Sigmoid colon (tissue), 7 donors: ENCODE measurements around the gene NSFL1C. TPM values are rescaled to one million over a fixed set of nuclear protein-coding genes. Genes with fewer than 3 reads are reported as not detected.

Source experiments
- DNase-seq: peaks from one replicate; pipeline ENCODE4 v3.0.0-alpha.2; 2019
- H3K27ac ChIP-seq, 4 donors: fragments of 200-600 bp; sonication (generic); one replicate each; pipeline ENCODE4 v1.5.1; 2016 to 2019; ENCODE audit warnings: mild to moderate bottlenecking in 1 of 4
- H3K27me3 ChIP-seq, 3 donors: fragments of 200-600 bp; sonication (generic); one replicate each; pipeline ENCODE4 v1.5.1; 2019; ENCODE audit warnings: mild to moderate bottlenecking in 1 of 3
- H3K36me3 ChIP-seq, 4 donors: fragments of 200-600 bp; sonication (generic); one replicate each; pipeline ENCODE4 v1.5.1; 2016 to 2019
- H3K4me1 ChIP-seq, 4 donors: fragments of 200-600 bp; sonication (generic); one replicate each; pipeline ENCODE4 v1.5.1; 2017 to 2019
- H3K4me3 ChIP-seq, 4 donors: fragments of 200-600 bp; sonication (generic); one replicate each; pipeline ENCODE4 v1.5.1; 2017 to 2019; ENCODE audit warnings: mild to moderate bottlenecking in 2 of 4, moderate library complexity in 1 of 4
- H3K9me3 ChIP-seq, 4 donors: fragments of 200-600 bp in 3 of 4; sonication (generic) in 3 of 4; one replicate each; pipeline versions ENCODE4 v1.5.1 to v1.6.1; 2013 to 2019
- EP300 ChIP-seq, 4 donors: sonication (generic); formaldehyde crosslinking; IDR thresholded peaks; one replicate each; pipeline ENCODE4 v1.6.1; 2017; ENCODE audit warnings: antibody characterized with exemption in 4 of 4
- POLR2A ChIP-seq, 2 donors: fragments of 450-650 bp; IDR thresholded peaks; one replicate each; pipeline ENCODE4 v1.6.1; 2016; ENCODE audit warnings: antibody characterized with exemption in 2 of 2, mild to moderate bottlenecking in 2 of 2, moderate library complexity in 2 of 2
- POLR2AphosphoS5 ChIP-seq, 4 donors: sonication (generic); formaldehyde crosslinking; IDR thresholded peaks; one replicate each; pipeline ENCODE4 v1.6.1; 2017; ENCODE audit warnings: antibody characterized with exemption in 4 of 4
- WGBS, 2 donors: extraction: QIAGEN DNeasy Blood & Tissue Kit; methylation state at CpG; one replicate each; pipeline ENCODE4 v1.1.7; 2013; 5-methylcytosine and 5-hydroxymethylcytosine counted together
- intact Hi-C: fragments of 100-400 bp; cut with DNase I; formaldehyde crosslinking; loops from one replicate; pipeline ENCODE4 v1.15.1; 2023
- polyA plus RNA-seq, 3 donors: library from polyadenylated mRNA; stranded (reverse); fragments of 200-250 nt; gene quantifications; one replicate each; pipeline ENCODE4 v1.2.3, GENCODE V29; 2013
- total RNA-seq, 4 donors: library from RNA; depleted of rRNA; stranded (reverse); fragments of >200 nt; gene quantifications; one replicate each; pipeline ENCODE4 v1.1.0, GENCODE V29; 2016
- TF ChIP-seq, protein P1 (sequence below), 4 experiments: fragments of 450-650 bp in 3 of 4; fragments of 200-600 bp in 1 of 4; IDR thresholded peaks; one replicate each; pipeline ENCODE4 v1.5.1; 2016 to 2019; ENCODE audit warnings: antibody characterized with exemption in 4 of 4, mild to moderate bottlenecking in 3 of 4, moderate library complexity in 2 of 4
- donor health status: healthy with polysubstance abuse.
- donor health status: Bipolar disorder and iron deficiency.
- donor health status: healthy.

The NSFL1C gene
- total and polyA plus RNA-seq, 7 donors = 33.5 to 61.9 (median 46.5) TPM

DNA sequence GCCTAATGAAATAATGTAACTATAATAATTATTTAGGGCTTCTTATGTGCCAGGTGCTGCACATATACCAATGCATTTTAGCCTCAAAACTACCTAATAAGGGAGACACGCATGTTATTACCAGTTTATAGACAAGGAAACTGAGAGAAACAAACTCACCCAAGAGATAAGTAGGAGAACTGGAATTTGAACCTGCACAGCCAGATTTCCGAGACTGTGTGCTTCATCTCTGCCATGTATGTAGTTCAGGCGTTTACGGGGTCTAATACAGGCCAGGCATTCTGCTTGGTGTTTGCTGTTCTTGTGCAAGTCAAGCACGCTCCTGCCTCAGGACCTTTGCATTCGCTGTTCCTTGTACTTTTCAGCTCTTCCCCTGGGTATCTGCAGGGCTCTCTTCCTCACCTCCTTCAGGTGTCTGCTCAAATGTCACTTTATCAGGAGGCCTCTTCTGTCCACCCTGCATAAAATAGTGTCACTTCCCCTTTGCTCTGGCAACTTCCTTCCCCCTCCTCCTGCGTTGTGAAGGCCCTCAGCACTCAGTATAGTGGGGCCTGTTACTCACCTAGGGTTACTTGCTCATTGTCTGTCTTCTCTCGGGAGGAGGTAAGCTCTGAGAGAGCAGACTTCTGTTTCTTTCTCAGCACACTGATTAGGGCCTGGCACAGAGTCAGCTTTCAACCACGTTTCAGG lies 6.1 kb upstream of the NSFL1C start:
- intact Hi-C loops = no loop called here
- Histone ChIP-seq H3K27me3 (no peaks in the 10 kb centered on the region), H3K4me1 (peaks cover 0 to 11% (median 10%) of the 10 kb centered on the region in 4 donors), H3K9me3 (no peaks in the 10 kb centered on the region), H3K36me3 (no peaks in the 10 kb centered on the region), H3K27ac (no peak overlapping the region), H3K4me3 (no peak overlapping the region)
- 46 to 63% methylated on average over 9 of the region's 9 CpGs for WGBS, 2 donors
- no peak for TF ChIP-seq EP300 (IDR thresholded peaks at IDR 0.05)
- no peak for TF ChIP-seq POLR2A (IDR thresholded peaks at IDR 0.05)
- TF ChIP-seq, protein P1, sequence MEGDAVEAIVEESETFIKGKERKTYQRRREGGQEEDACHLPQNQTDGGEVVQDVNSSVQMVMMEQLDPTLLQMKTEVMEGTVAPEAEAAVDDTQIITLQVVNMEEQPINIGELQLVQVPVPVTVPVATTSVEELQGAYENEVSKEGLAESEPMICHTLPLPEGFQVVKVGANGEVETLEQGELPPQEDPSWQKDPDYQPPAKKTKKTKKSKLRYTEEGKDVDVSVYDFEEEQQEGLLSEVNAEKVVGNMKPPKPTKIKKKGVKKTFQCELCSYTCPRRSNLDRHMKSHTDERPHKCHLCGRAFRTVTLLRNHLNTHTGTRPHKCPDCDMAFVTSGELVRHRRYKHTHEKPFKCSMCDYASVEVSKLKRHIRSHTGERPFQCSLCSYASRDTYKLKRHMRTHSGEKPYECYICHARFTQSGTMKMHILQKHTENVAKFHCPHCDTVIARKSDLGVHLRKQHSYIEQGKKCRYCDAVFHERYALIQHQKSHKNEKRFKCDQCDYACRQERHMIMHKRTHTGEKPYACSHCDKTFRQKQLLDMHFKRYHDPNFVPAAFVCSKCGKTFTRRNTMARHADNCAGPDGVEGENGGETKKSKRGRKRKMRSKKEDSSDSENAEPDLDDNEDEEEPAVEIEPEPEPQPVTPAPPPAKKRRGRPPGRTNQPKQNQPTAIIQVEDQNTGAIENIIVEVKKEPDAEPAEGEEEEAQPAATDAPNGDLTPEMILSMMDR (IDR thresholded peaks at IDR 0.05) = no peak
- no peak for TF ChIP-seq POLR2AphosphoS5 (IDR thresholded peaks at IDR 0.05)
- no peak for DNase-seq

DNA sequence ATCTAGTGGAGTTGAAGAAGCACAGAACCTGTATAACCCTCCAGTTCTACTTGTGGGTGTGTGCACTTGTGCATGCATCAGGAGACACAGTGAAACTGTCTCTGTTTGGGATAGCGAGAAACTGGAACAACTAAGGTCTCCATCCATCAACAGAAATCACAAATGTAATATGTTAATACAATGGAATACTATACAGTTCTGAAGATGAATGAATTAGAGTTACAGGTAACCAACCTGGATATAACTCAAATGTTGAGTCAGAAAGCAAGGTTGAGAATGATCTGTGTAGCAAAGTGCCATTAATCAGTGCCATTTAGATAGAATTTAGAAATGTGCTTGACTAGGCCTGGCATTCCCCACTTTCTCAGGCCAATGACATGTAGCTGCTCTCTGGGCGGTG lies 4.6 kb upstream of the NSFL1C start:
- H3K9me3 ChIP-seq = no peaks in the 10 kb centered on the region
- intact Hi-C loops = no loop called here
- 96 to 98% methylated on average over 2 of the region's 2 CpGs for WGBS, 2 donors
- no peak for DNase-seq
- H3K27me3 ChIP-seq = no peaks in the 10 kb centered on the region
- H3K4me3 ChIP-seq = no peak overlapping the region
- H3K27ac ChIP-seq = no peak overlapping the region
- TF ChIP-seq POLR2A (IDR thresholded peaks at IDR 0.05) (no peak), POLR2AphosphoS5 (IDR thresholded peaks at IDR 0.05) (no peak), EP300 (IDR thresholded peaks at IDR 0.05) (no peak)
- TF ChIP-seq, protein P1 (IDR thresholded peaks at IDR 0.05) = no peak
- no peaks in the 10 kb centered on the region for H3K36me3 ChIP-seq
- H3K4me1 ChIP-seq = peaks cover 0 to 17% (median 15%) of the 10 kb centered on the region in 4 donors

DNA sequence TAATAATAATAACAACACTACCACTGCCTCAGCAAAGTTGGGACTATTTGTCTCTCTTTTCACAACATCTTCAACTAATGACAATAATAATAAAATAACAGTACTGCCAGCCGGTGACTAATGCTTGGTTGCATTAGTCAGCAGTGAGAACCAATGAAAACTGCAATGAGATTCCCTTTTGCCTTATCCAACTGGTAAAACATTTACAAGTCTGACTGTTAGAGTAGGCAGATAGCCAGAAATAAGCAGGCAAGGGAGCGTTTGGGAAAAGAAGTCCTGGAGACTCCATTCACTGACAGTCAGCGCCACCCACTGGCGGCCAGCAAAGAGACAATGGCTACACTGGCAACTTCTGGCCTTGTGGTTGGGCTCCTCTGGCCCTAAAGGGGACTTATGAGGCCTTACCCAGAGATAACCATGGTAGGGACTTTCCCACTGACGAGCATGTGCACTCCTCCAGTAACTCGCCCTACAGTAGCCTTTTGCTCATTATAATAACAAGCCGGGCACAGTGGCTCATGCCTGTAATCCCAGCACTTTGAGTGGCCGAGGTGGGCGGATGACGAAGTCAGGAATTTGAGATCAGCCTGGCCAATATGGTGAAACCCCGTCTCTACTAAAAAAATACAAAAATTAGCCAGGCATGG lies 3.4 kb upstream of the NSFL1C start:
- peak overlapping the region in 3 of 4 donors; percentile 17 to 66 (median 38) for H3K27ac ChIP-seq
- no peak for TF ChIP-seq POLR2A (IDR thresholded peaks at IDR 0.05)
- TF ChIP-seq POLR2AphosphoS5 (IDR thresholded peaks at IDR 0.05) = peak in 2 of 4 donors; percentile 15 to 30
- TF ChIP-seq, protein P1 (IDR thresholded peaks at IDR 0.05) = peak in 3 of 4 experiments; percentile 47 to 50 (median 49)
- TF ChIP-seq EP300 (IDR thresholded peaks at IDR 0.05) = no peak
- H3K4me1 ChIP-seq = peaks cover 0 to 28% (median 26%) of the 10 kb centered on the region in 4 donors
- peak; percentile 79 for DNase-seq
- H3K27me3 ChIP-seq = no peaks in the 10 kb centered on the region
- intact Hi-C loops = loop anchor here (5.0 kb wide), 2 partner anchors 928 to 1002 kb away; partner anchors contain the start of genes CSNK2A1 and SNRPB
- no peaks in the 10 kb centered on the region for H3K9me3 ChIP-seq
- H3K36me3 ChIP-seq = no peaks in the 10 kb centered on the region
- no peak overlapping the region for H3K4me3 ChIP-seq
- WGBS, 2 donors = 21 to 51% methylated on average over 11 of the region's 11 CpGs

DNA sequence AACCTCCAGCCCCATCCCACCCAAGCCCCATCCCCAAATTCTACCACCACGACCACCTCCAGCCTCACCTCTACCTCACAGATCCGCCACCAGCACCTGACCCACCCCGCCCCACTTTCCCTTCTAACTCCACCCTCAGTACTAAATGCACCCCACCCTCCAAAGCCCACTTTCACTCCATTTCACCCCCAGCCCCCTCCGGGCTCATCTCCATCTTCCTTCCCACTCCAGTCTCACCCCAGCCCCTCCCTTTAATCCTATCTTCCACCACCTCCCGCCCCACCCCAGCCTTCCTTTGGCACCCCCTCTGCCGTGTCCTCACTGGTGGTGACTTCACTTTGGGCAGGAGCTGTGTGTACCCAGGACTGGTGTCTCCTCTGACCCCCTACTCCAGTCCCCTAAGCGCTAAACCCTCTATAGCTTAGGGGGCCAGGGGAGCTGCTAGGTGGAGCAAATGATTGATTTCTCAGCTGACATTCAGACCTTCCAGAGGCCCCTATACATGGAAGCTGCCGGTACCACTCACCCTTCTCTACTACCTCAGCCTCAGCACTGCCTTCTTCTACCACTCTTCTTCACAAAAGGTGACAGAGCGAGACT lies 2.8 kb upstream of the NSFL1C start:
- H3K27me3 ChIP-seq = no peaks in the 10 kb centered on the region
- H3K4me3 ChIP-seq = no peak overlapping the region
- no peak for DNase-seq
- peak overlapping the region in 3 of 4 donors; percentile 17 to 66 (median 38) for H3K27ac ChIP-seq
- TF ChIP-seq POLR2AphosphoS5 (IDR thresholded peaks at IDR 0.05) (no peak), EP300 (IDR thresholded peaks at IDR 0.05) (no peak), POLR2A (IDR thresholded peaks at IDR 0.05) (no peak)
- TF ChIP-seq, protein P1 (IDR thresholded peaks at IDR 0.05) = no peak
- peaks cover 0 to 35% (median 32%) of the 10 kb centered on the region in 4 donors for H3K4me1 ChIP-seq
- 48 to 73% methylated on average over 9 of the region's 9 CpGs for WGBS, 2 donors
- intact Hi-C loops = loop anchor here (5.0 kb wide), 2 partner anchors 927 to 1003 kb away; partner anchors contain the start of genes CSNK2A1 and SNRPB
- no peaks in the 10 kb centered on the region for H3K36me3 ChIP-seq
- H3K9me3 ChIP-seq = no peaks in the 10 kb centered on the region
